ENCODE data around the gene RBM24. TPM values are rescaled to one million over a fixed set of nuclear protein-coding genes. Genes with fewer than 3 reads are reported as not detected.

The RBM24 gene
- total and polyA plus RNA-seq, 9 donors, result 1.1 to 6.5 (median 2.0) TPM

- Histone ChIP-seq H3K4me3 (no peak overlapping the region), H3K4me1 (ENCODE audit: insufficient read depth) (no peaks in the 10 kb centered on the region), H3K27me3 (no peaks in the 10 kb centered on the region), H3K9me3 (no peaks in the 10 kb centered on the region), H3K36me3 (no peaks in the 10 kb centered on the region), H3K27ac (no peak overlapping the region)
- intact Hi-C loops (cut with DNase I), result no loop called here
- no peak for TF ChIP-seq POLR2A (IDR thresholded peaks at IDR 0.05)
- TF ChIP-seq EP300 (IDR thresholded peaks at IDR 0.05), result no peak
- TF ChIP-seq CTCF (IDR thresholded peaks at IDR 0.05), result no peak
- no peak for DNase-seq
- 32 to 38% (median 36%) methylated on average over 1 of the region's 1 CpG for WGBS, 3 donors
These were observed 39.1 kb upstream of the RBM24 start for GRCh38 chr6:17242087-17242486.

GRCh38 chr6:17250237-17250636, 30.9 kb upstream of the RBM24 start:
- H3K4me3 ChIP-seq, result no peak overlapping the region
- H3K9me3 ChIP-seq, result no peaks in the 10 kb centered on the region
- 31 to 68% (median 42%) methylated on average over 2 of the region's 2 CpGs for WGBS, 3 donors
- intact Hi-C loops (cut with DNase I), result no loop called here
- no peaks in the 10 kb centered on the region for H3K4me1 ChIP-seq (ENCODE audit: insufficient read depth)
- H3K27me3 ChIP-seq, result no peaks in the 10 kb centered on the region
- H3K36me3 ChIP-seq, result no peaks in the 10 kb centered on the region
- no peak overlapping the region for H3K27ac ChIP-seq
- no peak for DNase-seq
- no peak for TF ChIP-seq EP300 (IDR thresholded peaks at IDR 0.05)
- TF ChIP-seq POLR2A (IDR thresholded peaks at IDR 0.05), result no peak
- no peak for TF ChIP-seq CTCF (IDR thresholded peaks at IDR 0.05)

GRCh38 chr6:17251953-17252352, 29.2 kb upstream of the RBM24 start:
- TF ChIP-seq POLR2A (IDR thresholded peaks at IDR 0.05) (no peak), CTCF (IDR thresholded peaks at IDR 0.05) (no peak), EP300 (IDR thresholded peaks at IDR 0.05) (no peak)
- Histone ChIP-seq H3K36me3 (no peaks in the 10 kb centered on the region), H3K4me3 (no peak overlapping the region), H3K4me1 (ENCODE audit: insufficient read depth) (no peaks in the 10 kb centered on the region), H3K27ac (no peak overlapping the region), H3K27me3 (no peaks in the 10 kb centered on the region), H3K9me3 (no peaks in the 10 kb centered on the region)
- intact Hi-C loops (cut with DNase I), result no loop called here
- DNase-seq, result no peak

GRCh38 chr6:17258749-17259148, 22.4 kb upstream of the RBM24 start:
- 58 to 74% (median 72%) methylated on average over 4 of the region's 4 CpGs for WGBS, 3 donors
- DNase-seq, result no peak
- Histone ChIP-seq H3K36me3 (no peaks in the 10 kb centered on the region), H3K4me1 (ENCODE audit: insufficient read depth) (no peaks in the 10 kb centered on the region), H3K27me3 (no peaks in the 10 kb centered on the region), H3K27ac (no peak overlapping the region), H3K4me3 (no peak overlapping the region), H3K9me3 (no peaks in the 10 kb centered on the region)
- intact Hi-C loops (cut with DNase I), result no loop called here
- TF ChIP-seq CTCF (IDR thresholded peaks at IDR 0.05) (no peak), POLR2A (IDR thresholded peaks at IDR 0.05) (no peak)

GRCh38 chr6:17265570-17265969, 15.6 kb upstream of the RBM24 start:
- H3K27me3 ChIP-seq, result no peaks in the 10 kb centered on the region

More at GRCh38 chr6:17265570-17265969, 15.6 kb upstream of the RBM24 start:
- Histone ChIP-seq H3K36me3 (no peaks in the 10 kb centered on the region), H3K4me3 (no peak overlapping the region), H3K27ac (no peak overlapping the region), H3K9me3 (no peaks in the 10 kb centered on the region), H3K4me1 (ENCODE audit: insufficient read depth) (no peaks in the 10 kb centered on the region)
- intact Hi-C loops (cut with DNase I), result no loop called here
- DNase-seq, result no peak
- no peak for TF ChIP-seq EP300 (IDR thresholded peaks at IDR 0.05)
- TF ChIP-seq POLR2A (IDR thresholded peaks at IDR 0.05), result no peak
- TF ChIP-seq CTCF (IDR thresholded peaks at IDR 0.05), result no peak

All from ovary (tissue), 9 donors.